NK-92 (cell line): ENCODE data around the gene KAT5.
"Not testable (repeated sequence)": the region's sequence is repeated elsewhere in the genome, so short reads cannot be mapped to it uniquely, and the experiment has no call there.

Experiments used
- DNase-seq: peaks from one replicate; lab custom pipeline; 2025; ENCODE audit not compliant: unreplicated experiment; lab: John Stamatoyannopoulos, UW

Gene KAT5

GRCh38 chr11:65743681-65744025 is 31.6 kb downstream of the KAT5 start:
- DNase-seq: no peak

- DNase-seq: no peak
These were observed 32.1 kb downstream of the KAT5 start for GRCh38 chr11:65744026-65744698.

GRCh38 chr11:65744699-65745042 is 32.6 kb downstream of the KAT5 start:
- no peak for DNase-seq

GRCh38 chr11:65745049-65745448 is 33.0 kb downstream of the KAT5 start:
- DNase-seq: no peak

- DNase-seq: not testable (repeated sequence)
These were observed 50.1 kb downstream of the KAT5 start for GRCh38 chr11:65762169-65762568.

GRCh38 chr11:65762816-65763215 is 50.8 kb downstream of the KAT5 start:
- DNase-seq: not testable (repeated sequence)

- DNase-seq: no peak
These were observed 52.4 kb downstream of the KAT5 start for GRCh38 chr11:65764434-65764833.

- no peak for DNase-seq
These were observed 54.5 kb downstream of the KAT5 start for GRCh38 chr11:65766535-65766934.

GRCh38 chr11:65767406-65767805 is 55.4 kb downstream of the KAT5 start:
- DNase-seq: no peak

GRCh38 chr11:65767806-65768205 is 55.8 kb downstream of the KAT5 start:
- not testable (repeated sequence) for DNase-seq
